ENCODE data around the gene BSDC1. TPM values are rescaled to one million over a fixed set of nuclear protein-coding genes. Genes with fewer than 3 reads are reported as not detected.

Gene BSDC1
- total RNA-seq, 1 experiment from 2014 or later = 74.0 TPM

GRCh38 chr1:32342704-32343103, 51.5 kb downstream of the BSDC1 start:
- Histone ChIP-seq H3K4me3 (no peak overlapping the region), H3K4me1 (replicated peaks; ENCODE audit: insufficient read depth) (peaks cover 19% of the 10 kb centered on the region), H4K20me1 (ENCODE audit: insufficient read depth) (no peaks in the 10 kb centered on the region), H3K9me3 (ENCODE audit: insufficient read depth, low read depth) (no peaks in the 10 kb centered on the region), H3K4me2 (no peak overlapping the region), H3K36me3 (ENCODE audit: low read depth) (no peaks in the 10 kb centered on the region), H3K9me2 (ENCODE audit: insufficient read depth) (no peaks in the 10 kb centered on the region), H2AFZ (no peak overlapping the region), H3F3A (ENCODE audit: insufficient read depth, low read depth) (peaks cover 9% of the 10 kb centered on the region; the same call in 1 of the 2 replicates), H3K79me2 (ENCODE audit: low read depth) (no peaks in the 10 kb centered on the region), H3K27ac (no peak overlapping the region), H3K27me3 (ENCODE audit: insufficient read depth, low read depth) (no peaks in the 10 kb centered on the region)
- CTCF ChIA-PET = no interaction called here
- BruUV-seq (replicated peaks) = no TSS peak
- intact Hi-C loops (cut with micrococcal nuclease; ENCODE audit: unreplicated experiment) = no loop called here
- POLR2A ChIA-PET (ENCODE audit: unreplicated experiment) = no interaction called here
- TF ChIP-seq, protein P1, sequence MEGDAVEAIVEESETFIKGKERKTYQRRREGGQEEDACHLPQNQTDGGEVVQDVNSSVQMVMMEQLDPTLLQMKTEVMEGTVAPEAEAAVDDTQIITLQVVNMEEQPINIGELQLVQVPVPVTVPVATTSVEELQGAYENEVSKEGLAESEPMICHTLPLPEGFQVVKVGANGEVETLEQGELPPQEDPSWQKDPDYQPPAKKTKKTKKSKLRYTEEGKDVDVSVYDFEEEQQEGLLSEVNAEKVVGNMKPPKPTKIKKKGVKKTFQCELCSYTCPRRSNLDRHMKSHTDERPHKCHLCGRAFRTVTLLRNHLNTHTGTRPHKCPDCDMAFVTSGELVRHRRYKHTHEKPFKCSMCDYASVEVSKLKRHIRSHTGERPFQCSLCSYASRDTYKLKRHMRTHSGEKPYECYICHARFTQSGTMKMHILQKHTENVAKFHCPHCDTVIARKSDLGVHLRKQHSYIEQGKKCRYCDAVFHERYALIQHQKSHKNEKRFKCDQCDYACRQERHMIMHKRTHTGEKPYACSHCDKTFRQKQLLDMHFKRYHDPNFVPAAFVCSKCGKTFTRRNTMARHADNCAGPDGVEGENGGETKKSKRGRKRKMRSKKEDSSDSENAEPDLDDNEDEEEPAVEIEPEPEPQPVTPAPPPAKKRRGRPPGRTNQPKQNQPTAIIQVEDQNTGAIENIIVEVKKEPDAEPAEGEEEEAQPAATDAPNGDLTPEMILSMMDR (conservative IDR thresholded peaks at IDR 0.05) = no peak
- TF ChIP-seq EZH2 (IDR thresholded peaks at IDR 0.05; ENCODE audit: low read depth) = no peak
- no peak for DNase-seq

GRCh38 chr1:32341971-32342370, 52.3 kb downstream of the BSDC1 start:
- no peak for TF ChIP-seq EZH2 (IDR thresholded peaks at IDR 0.05; ENCODE audit: low read depth)
- TF ChIP-seq, protein P1 (conservative IDR thresholded peaks at IDR 0.05) = no peak
- Histone ChIP-seq H3K4me2 (peak overlapping the region; percentile 26), H3K4me1 (replicated peaks; ENCODE audit: insufficient read depth) (peaks cover 26% of the 10 kb centered on the region), H3K27me3 (ENCODE audit: insufficient read depth, low read depth) (no peaks in the 10 kb centered on the region), H3K27ac (no peak overlapping the region), H3K36me3 (ENCODE audit: low read depth) (no peaks in the 10 kb centered on the region), H3K9me2 (ENCODE audit: insufficient read depth) (no peaks in the 10 kb centered on the region), H2AFZ (no peak overlapping the region), H3F3A (ENCODE audit: insufficient read depth, low read depth) (peaks cover 12% of the 10 kb centered on the region; the same call in 1 of the 2 replicates), H4K20me1 (ENCODE audit: insufficient read depth) (no peaks in the 10 kb centered on the region), H3K4me3 (no peak overlapping the region), H3K9me3 (ENCODE audit: insufficient read depth, low read depth) (no peaks in the 10 kb centered on the region), H3K79me2 (ENCODE audit: low read depth) (no peaks in the 10 kb centered on the region)
- peak; percentile 24 to 45 for DNase-seq
- ChIA-PET POLR2A (ENCODE audit: unreplicated experiment) (interaction anchor here (0.6 to 0.7 kb wide), 3 partner anchors 20 to 298 kb away, joined by 3 read pairs; no protein-coding TSS in a partner anchor), CTCF (interaction anchor here (0.8 kb wide), 1 partner anchor 9 kb away, joined by 3 read pairs; no protein-coding TSS in a partner anchor)
- BruUV-seq (replicated peaks) = no TSS peak
- intact Hi-C loops (cut with micrococcal nuclease; ENCODE audit: unreplicated experiment) = no loop called here

DNA sequence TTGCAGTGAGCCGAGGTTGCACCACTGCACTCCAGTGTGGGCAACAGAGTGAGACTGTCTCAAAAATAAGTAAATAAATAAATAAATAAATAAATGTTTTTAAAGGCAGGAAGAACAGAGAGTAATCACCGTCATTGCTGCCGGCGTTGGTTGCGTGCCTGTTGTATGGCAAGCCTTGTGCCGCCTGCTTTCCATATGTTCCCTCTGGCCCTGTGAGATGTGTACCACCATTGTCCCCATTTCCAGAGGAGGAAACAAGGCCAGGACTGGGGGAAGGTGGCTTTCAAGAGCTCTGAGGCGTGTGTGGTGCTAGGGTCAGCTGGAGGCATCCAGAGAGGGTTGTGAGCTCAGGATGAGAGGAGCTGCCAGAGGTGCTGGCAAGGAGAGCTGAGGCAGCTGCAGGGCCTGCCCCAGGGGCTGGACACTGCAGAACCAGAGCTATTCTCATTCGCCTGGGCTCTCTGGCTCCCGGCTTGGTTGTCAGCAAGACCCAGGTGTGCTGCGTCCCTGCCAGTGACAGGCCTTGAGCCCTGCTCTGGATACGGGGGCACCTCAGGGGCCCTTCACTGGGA, 53.0 kb downstream of the BSDC1 start:
- CTCF ChIA-PET = interaction anchor here (0.8 kb wide), 1 partner anchor 10 kb away, joined by 3 read pairs; no protein-coding TSS in a partner anchor

More for the DNA sequence above, 53.0 kb downstream of the BSDC1 start:
- Histone ChIP-seq H4K20me1 (ENCODE audit: insufficient read depth) (no peaks in the 10 kb centered on the region), H3K27ac (no peak overlapping the region), H3K4me1 (replicated peaks; ENCODE audit: insufficient read depth) (peaks cover 26% of the 10 kb centered on the region), H3K79me2 (ENCODE audit: low read depth) (no peaks in the 10 kb centered on the region), H3K27me3 (ENCODE audit: insufficient read depth, low read depth) (no peaks in the 10 kb centered on the region), H3K4me2 (no peak overlapping the region), H3K9me3 (ENCODE audit: insufficient read depth, low read depth) (no peaks in the 10 kb centered on the region), H3F3A (ENCODE audit: insufficient read depth, low read depth) (peaks cover 15% of the 10 kb centered on the region; the same call in 1 of the 2 replicates), H3K9me2 (ENCODE audit: insufficient read depth) (no peaks in the 10 kb centered on the region), H2AFZ (no peak overlapping the region), H3K36me3 (ENCODE audit: low read depth) (no peaks in the 10 kb centered on the region), H3K4me3 (no peak overlapping the region)
- POLR2A ChIA-PET (ENCODE audit: unreplicated experiment) = interaction anchor here (0.6 to 0.7 kb wide), 2 partner anchors 120 to 279 kb away, joined by 3 to 6 read pairs; no protein-coding TSS in a partner anchor
- TF ChIP-seq, protein P1 (conservative IDR thresholded peaks at IDR 0.05) = no peak
- TF ChIP-seq EZH2 (IDR thresholded peaks at IDR 0.05; ENCODE audit: low read depth) = no peak
- intact Hi-C loops (cut with micrococcal nuclease; ENCODE audit: unreplicated experiment) = no loop called here
- no peak for DNase-seq
- BruUV-seq (replicated peaks) = no TSS peak

Measured in PC-9 (cell line).